ENCODE measurements around the gene APP.
"Not testable (repeated sequence)": the region's sequence is repeated elsewhere in the genome, so short reads cannot be mapped to it uniquely, and the experiment has no call there.

Gene APP

DNA sequence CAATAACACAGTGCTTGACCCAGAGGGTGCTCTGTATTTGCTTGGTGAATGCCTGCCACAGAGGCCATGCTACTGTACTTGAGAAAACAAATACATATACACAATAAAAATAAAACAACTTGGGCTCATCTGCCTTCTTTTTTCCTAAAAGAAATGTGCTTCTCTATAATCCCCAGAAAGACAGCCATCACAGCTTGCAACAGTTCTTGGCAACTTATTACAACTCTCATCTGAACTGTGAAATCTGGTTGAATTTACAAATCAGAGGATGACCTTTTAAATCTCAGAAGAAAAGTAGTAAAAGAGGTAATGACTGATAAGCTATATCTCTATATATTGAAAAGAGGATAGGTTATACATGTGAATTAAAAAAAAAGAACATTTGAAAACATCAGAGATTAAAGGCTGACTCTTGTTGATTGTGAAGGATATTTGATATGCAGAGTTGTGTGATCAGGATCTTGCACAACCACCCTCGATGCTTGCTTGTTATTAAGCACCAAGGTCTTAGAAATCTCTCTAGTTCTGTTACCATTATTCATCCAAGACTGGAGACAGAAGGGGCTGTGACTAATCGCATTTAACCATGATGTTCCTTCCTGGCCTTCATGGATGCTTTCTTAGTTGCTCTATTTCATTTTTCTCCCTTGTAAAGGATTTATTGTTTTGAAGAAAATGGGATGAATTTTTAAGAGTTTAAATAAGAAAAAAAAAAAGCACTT is 213.4 kb downstream of the APP start:
- in situ Hi-C loops (cut with HindIII; ENCODE audit: low sequenced_read_pairs), result no loop called here

DNA sequence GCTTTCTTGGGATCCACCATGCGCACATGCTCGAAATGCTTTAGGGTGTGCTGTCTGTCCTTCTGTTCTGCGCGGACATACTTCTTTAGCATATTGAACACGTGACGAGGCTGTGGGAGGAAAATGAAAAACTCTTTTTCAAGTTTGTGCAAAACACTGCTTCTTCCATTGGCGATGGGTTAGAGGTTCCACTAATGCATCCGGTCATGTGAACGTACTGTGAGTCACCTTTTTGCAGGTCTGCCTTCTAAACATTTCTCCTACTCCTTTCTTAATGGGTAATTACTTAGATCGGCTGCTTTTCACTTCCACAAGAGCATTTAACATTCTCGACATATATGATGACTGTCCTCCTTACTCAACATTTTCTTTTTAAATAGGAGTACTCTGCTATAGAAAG is 214.9 kb downstream of the APP start:
- in situ Hi-C loops (cut with HindIII; ENCODE audit: low sequenced_read_pairs), result no loop called here

DNA sequence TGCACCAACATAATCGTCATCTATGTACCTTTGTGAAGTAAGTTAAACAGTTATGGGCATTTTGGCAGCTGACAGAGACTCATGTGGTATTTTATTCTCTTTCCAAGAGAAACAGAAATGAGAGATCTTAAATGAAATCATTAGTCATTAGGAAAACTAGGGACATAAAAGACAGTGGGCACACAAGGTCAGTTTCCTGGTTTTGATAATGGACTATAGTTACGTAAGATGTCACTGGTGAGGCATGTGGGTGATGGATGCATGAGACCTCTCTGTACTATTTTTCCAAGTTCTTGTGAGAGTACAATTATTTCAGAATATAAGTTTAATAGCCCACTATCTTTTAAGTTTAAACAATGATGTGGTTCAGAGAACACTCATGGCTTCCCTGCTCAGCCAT is 216.9 kb downstream of the APP start:
- in situ Hi-C loops (cut with HindIII; ENCODE audit: low sequenced_read_pairs), result no loop called here

GRCh38 chr21:25953196-25953595 is 217.4 kb downstream of the APP start:
- in situ Hi-C loops (cut with HindIII; ENCODE audit: low sequenced_read_pairs), result no loop called here

DNA sequence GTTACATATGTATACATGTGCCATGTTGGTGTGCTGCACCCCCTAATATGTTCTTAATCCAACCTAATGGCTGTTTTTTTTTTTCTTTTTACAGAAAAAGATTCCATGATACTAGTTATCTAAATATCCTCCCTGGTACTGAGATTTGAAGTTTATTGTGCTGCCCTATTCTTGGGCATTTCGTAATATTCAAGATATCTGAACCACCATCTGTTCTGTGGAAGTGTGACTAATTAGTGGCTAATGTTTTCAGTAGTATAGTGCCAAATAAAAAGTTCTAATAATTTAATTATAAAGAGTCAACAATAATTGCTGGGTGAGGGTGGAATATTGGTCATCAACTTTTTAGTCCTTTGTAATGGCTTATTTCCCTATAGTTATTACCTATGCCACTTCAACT is 218.3 kb downstream of the APP start:
- in situ Hi-C loops (cut with HindIII; ENCODE audit: low sequenced_read_pairs), result no loop called here

DNA sequence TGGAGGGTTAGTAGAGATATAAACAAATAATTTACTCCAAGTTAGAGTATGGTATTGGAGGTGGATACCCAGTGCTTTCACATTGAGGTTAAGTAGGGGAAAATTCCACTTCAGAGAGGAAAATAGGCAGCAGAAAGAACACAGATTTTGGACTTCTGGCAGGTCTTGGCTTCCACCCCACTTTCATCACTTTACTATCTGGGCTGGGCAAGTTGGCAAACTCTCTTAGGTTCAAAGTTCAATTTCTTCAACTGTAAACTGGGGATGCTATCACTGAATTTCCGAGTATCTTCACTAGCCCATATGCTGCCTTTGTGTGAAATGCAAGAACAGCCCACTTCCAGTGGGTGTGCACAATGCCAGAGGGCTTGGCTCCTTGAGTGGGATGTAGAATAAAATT is 220.9 kb downstream of the APP start:
- in situ Hi-C loops (cut with HindIII; ENCODE audit: low sequenced_read_pairs), result no loop called here

DNA sequence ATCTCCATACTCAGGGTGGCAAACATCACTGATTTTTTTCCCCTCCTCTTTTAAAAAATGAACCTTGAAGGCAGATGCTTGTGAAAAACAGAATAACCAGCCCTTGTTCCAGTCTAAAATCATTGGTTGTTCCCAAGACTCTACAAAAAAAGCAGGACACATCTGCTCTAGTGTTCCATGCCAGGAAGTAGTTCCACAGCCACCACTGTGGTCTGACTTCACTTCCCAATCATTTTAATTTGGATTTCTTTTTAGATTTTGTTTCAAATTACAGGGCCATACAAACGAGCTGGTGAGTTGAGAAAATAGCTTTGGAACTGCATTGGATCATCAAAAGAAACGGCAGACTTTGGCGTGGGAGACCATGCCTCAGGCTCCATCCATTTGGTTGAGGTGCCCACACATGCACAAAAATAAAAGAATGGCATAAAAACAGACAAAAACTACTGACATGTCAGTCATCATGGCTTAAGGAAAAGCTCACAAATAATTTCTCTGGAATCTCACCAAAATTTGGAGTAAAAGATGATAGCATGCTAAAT is 225.8 kb downstream of the APP start:
- in situ Hi-C loops (cut with HindIII; ENCODE audit: low sequenced_read_pairs), result no loop called here

GRCh38 chr21:25944082-25944481 is 226.5 kb downstream of the APP start:
- in situ Hi-C loops (cut with HindIII; ENCODE audit: low sequenced_read_pairs), result no loop called here

GRCh38 chr21:25942135-25942534 is 228.4 kb downstream of the APP start:
- in situ Hi-C loops (cut with HindIII; ENCODE audit: low sequenced_read_pairs), result no loop called here

- in situ Hi-C loops (cut with HindIII; ENCODE audit: low sequenced_read_pairs), result no loop called here
These were observed 231.2 kb downstream of the APP start for GRCh38 chr21:25939396-25939761.

DNA sequence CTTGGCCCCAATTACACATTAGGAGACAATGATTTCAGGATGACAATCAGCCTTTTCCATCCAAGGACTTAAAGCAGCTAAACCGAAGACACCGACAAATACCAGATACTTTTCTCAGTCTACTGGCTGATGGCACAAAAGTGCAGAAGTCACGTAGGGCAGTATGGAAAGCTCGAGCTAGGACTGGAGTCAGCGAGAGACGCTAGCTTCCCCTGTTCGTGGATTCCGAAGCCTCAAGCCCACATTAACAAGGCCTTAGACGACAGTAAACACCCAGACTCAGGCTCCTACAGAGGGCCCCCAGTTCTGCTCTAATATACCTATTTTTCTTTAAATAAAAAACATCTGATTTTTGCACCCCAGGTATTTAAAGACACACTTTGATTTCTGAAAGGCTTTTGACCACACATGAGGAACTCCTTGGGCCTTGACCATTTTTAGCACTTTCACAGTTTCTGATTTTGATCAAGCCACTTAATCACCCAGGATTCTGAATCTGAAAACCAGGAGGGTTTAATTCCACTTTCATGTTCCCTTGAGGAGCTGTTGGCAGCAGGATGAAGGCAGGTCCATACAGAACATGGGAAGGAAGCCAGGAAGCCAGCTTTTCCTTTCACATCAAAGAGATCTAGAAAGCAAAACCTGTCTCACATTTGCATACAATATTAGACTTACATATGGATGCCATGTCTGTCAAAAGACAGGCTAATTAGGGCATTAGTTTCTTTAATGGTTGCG is 231.7 kb downstream of the APP start:
- in situ Hi-C loops (cut with HindIII; ENCODE audit: low sequenced_read_pairs), result no loop called here

GRCh38 chr21:25936776-25937175 is 233.8 kb downstream of the APP start:
- in situ Hi-C loops (cut with HindIII; ENCODE audit: low sequenced_read_pairs), result no loop called here

- in situ Hi-C loops (cut with HindIII; ENCODE audit: low sequenced_read_pairs), result no loop called here
These were observed 235.8 kb downstream of the APP start for GRCh38 chr21:25934771-25935224.

DNA sequence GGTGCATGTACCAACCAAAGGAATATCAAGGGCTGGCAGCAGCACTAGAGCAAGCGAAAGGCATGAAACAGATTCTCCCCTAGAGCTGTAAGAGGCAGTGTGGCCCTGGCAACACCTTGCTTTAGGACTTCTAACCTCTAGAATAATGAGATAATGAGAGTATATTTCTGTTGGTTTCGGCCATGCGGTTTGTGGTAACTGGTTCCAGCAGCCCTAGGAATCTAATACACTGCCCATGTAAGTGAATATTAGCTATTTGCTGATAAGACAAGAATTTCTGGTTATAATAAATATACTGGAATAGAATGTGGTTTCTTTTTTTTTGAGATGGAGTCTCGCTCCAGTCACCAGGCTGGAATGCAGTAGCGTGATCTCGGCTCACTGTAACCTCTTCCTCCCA is 236.4 kb downstream of the APP start:
- in situ Hi-C loops (cut with HindIII; ENCODE audit: low sequenced_read_pairs), result no loop called here

- in situ Hi-C loops (cut with HindIII; ENCODE audit: low sequenced_read_pairs), result no loop called here
These were observed 238.8 kb downstream of the APP start for GRCh38 chr21:25931765-25932164.

DNA sequence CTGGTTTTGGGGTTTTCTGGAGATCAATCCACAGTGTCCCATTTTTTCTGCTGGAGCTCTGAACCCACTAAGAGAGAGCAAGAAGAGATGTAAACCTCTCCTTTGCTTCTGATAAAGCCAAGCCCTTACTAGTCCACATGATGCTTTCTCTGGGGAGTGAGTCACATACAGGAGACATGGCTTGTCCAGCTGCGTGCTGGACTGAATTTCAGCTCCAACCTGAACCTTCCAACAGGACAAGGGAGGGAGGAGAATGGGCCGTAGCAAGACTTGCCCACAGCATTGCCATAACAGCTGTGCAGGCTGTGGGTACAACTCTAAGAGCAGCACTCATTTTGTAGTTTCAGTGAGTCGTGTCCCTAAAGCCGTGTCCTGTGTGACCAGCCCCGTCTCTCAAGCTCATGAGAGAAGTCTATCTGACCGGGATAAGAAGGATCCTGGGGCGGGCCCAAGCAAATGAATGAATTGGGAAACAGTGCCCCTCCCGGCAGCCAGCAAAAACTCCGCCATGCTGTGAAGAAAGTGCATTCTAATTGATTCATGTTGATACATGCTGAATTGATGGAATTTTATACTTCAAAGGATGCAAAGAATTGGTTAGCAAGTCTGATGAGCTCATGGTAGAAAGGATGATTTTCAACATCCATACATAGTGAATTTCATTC is 240.6 kb downstream of the APP start:
- in situ Hi-C loops (cut with HindIII; ENCODE audit: low sequenced_read_pairs), result no loop called here

- in situ Hi-C loops (cut with HindIII; ENCODE audit: low sequenced_read_pairs), result no loop called here
These were observed 243.2 kb downstream of the APP start for GRCh38 chr21:25927195-25927880.

DNA sequence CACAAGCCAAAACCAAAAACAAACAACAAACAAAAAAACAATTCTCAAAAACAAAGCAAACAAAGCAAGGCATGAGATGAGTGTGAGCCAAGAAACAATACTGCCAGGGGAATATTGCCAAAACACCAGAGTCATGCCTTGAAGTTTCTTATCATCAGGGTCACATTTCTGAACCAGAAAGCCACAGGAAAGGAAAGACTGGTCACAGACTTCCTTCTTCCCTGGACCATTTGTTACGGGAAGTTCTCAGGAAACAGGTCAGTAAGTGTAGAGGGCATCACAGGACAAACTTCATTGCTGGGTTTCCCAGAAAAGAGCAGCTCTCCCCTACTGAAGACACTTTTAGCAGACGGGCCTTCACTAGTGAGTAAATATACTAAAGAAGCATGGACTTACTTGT is 244.6 kb downstream of the APP start:
- in situ Hi-C loops (cut with HindIII; ENCODE audit: low sequenced_read_pairs), result no loop called here

DNA sequence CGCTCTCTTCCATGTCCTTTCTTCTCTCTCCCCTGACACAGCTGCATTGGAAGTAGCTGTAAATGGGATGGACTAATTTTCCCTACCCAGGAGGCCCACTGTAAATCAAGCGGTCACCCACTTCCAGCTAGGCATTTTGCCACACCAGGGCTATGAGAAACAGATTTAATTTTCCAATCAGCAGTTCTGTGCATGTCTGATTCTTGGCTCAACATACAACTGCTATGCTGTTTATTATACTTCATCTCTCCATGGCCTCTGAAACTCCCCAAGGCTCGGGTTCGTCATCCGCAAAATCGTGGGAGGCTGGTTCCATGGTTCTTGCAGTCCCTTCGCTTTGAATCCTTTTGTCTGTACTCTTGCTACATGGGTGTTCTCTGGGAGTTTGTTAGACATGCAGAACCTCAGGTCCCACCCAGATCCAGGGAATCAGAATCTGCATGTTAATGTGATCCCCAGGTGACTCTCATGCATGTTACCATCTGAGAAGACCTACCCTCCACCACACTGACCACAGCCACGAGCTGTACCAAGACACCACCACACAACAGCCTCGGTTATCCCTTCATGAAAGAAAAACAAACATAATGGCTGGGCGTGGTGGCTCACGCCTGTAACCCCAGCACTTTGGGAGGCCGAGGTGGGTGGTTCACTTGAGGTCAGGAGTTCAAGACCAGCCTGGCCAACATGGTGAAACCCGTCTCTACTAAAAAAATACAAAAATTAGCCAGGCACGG is 245.3 kb downstream of the APP start:
- in situ Hi-C loops (cut with HindIII; ENCODE audit: low sequenced_read_pairs), result no loop called here

DNA sequence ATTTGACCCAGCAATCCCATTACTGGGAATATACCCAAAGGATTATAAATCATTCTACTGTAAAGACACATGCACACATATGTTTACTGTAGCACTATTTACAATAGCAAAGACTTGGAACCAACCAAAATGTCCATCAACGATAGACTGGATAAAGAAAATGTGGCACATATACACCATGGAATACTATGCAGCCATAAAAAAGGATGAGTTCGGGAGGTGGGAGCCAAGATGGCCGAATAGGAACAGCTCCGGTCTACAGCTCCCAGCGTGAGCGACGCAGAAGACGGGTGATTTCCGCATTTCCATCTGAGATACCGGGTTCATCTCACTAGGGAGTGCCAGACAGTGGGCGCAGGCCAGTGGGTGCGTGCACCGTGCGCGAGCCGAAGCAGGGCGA is 252.4 kb downstream of the APP start:
- in situ Hi-C loops (cut with HindIII; ENCODE audit: low sequenced_read_pairs), result not testable (repeated sequence)

DNA sequence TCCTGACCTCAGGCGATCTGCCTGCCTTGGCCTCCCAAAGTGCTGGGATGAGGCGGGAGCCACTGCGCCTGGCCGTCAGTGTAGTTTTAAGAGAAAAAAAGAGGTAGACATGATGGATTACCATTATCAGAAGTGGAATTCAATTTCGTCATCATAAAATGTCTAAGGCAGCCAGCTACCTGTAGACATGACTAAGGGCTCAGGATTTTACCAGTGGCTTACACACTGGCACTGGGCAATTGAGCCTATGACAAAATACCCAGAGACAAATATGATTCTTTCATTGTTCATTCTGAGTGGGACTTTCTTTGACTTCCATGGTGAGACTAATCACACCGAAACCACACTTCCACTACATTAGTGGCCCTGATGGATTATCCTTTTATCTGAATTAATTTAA is 254.3 kb downstream of the APP start:
- in situ Hi-C loops (cut with HindIII; ENCODE audit: low sequenced_read_pairs), result no loop called here
